Measurements from ENCODE around the gene EXPH5. TPM values are rescaled to one million over a fixed set of nuclear protein-coding genes. Genes with fewer than 3 reads are reported as not detected.
A peak's percentile ranks its signal among the peaks of the same experiment; 100 is the strongest.

Gene EXPH5
- total and polyA plus RNA-seq, 2 of the 8 experiments (the other 6 are each of a cell fraction or from before 2014, with no cell fraction given), result 1.1 to 11.5 TPM

DNA sequence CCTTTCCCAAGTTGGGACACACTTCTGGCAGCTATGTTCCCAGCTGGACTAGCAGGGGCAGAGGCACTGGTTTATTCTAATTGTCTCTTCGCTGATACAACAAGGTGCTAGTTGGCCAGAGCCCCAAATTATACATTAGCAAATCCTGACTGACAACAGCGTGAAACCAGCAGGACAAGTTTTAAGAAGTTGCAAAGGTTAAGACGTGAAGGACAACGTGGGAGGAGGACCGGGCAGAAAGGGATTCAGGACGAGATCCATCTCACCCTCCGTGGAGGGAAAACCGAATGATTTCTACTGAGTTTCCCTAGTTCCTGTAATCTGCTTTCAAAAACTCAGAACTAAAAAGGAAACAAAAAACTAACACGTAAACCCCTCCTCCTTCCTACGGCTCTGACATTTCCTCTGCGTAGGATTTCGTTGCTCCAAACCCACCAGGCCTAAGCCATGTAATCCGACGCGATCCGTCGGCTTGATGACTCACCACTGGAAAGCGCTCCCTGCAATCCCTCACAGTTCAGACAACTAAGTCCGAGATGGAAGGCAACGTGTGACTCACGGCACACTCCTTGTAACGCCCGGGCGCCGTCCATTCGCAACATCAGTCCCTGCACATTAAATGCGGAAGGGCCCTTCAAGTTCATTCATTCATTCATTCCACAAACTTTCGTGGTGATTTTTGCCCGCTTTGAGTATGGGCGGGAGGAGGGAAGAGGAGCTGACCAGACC lies 96.1 kb downstream of the EXPH5 start (continued):
- 0 out of 2 replicates have a peak, but pooled peaks have one; percentile 42 for TF ChIP-seq JUN (IDR thresholded peaks at IDR 0.05; ENCODE audit: low read depth, low read length)
- TF ChIP-seq TAF7 (optimal IDR thresholded peaks at IDR 0.05; ENCODE audit: borderline replicate concordance, low read depth, low read length), result peak; percentile 83
- TF ChIP-seq, protein P1, sequence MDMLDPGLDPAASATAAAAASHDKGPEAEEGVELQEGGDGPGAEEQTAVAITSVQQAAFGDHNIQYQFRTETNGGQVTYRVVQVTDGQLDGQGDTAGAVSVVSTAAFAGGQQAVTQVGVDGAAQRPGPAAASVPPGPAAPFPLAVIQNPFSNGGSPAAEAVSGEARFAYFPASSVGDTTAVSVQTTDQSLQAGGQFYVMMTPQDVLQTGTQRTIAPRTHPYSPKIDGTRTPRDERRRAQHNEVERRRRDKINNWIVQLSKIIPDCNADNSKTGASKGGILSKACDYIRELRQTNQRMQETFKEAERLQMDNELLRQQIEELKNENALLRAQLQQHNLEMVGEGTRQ (IDR thresholded peaks at IDR 0.05; ENCODE audit: low read length), result no peak
- no peak for TF ChIP-seq CBX8 (IDR thresholded peaks at IDR 0.05; ENCODE audit: borderline replicate concordance, low read depth, low read length)
- TF ChIP-seq JUND (IDR thresholded peaks at IDR 0.05; ENCODE audit: low read length), result peak; percentile 97
- no peak for TF ChIP-seq CBX5 (IDR thresholded peaks at IDR 0.05; ENCODE audit: low read depth, low read length)
- no peak for TF ChIP-seq SAP30 (IDR thresholded peaks at IDR 0.05; ENCODE audit: insufficient read depth, insufficient replicate concordance, low read length)
- peak; percentile 93 for TF ChIP-seq ASH2L (IDR thresholded peaks at IDR 0.05; ENCODE audit: low read length)
- no peak for TF ChIP-seq HDAC2 (IDR thresholded peaks at IDR 0.05; ENCODE audit: borderline replicate concordance in 1 of 2, low read depth in 2 of 2, low read length in 2 of 2)
- TF ChIP-seq EP300 (IDR thresholded peaks at IDR 0.05; ENCODE audit: borderline replicate concordance in 1 of 2, low read depth in 2 of 2, low read length in 2 of 2), result no peak
- peak; percentile 77 for TF ChIP-seq TBP (IDR thresholded peaks at IDR 0.05; ENCODE audit: low read depth, low read length)
